Activated B cell treated with CpG ODN at 0.5 μM for 24 hours (primary cell): Measurements from ENCODE around the gene RASGRP2. TPM values are rescaled to one million over a fixed set of nuclear protein-coding genes. Genes with fewer than 3 reads are reported as not detected.

Source experiments
- ATAC-seq: fragments of 200-7000 bp; cut with Tn5 transposase; one replicate; pipeline ENCODE4 v1.10.0; 2021; ENCODE audit warnings: low read depth, mild to moderate bottlenecking, moderate library complexity
- CTCF ChIA-PET: fragments of 350-600 bp; sonication (Branson Sonifier 250); formaldehyde crosslinking; loops from one replicate; lab custom pipeline; 2021; ENCODE audit warnings: antibody characterized with exemption; lab: Charles Lee
- POLR2A ChIA-PET: fragments of 350-600 bp; sonication (Branson Sonifier 250); formaldehyde crosslinking; loops from one replicate; lab custom pipeline; 2021; ENCODE audit warnings: antibody characterized with exemption; lab: Charles Lee
- DNase-seq: peaks from one replicate; pipeline ENCODE4 v3.0.0; 2022
- H3K27ac Mint-ChIP-seq: one replicate; pipeline ENCODE4 v1.8.0; 2020; ENCODE audit warnings: mixed read lengths
- H3K27me3 Mint-ChIP-seq: one replicate; pipeline ENCODE4 v1.8.0; 2021; ENCODE audit warnings: mixed read lengths
- H3K36me3 Mint-ChIP-seq: one replicate; pipeline ENCODE4 v1.8.0; 2021; ENCODE audit warnings: low read depth, mixed read lengths
- H3K4me1 Mint-ChIP-seq: one replicate; pipeline ENCODE4 v1.8.0; 2021; ENCODE audit warnings: mixed read lengths
- H3K4me3 Mint-ChIP-seq: one replicate; pipeline ENCODE4 v1.8.0; 2020; ENCODE audit warnings: mild to moderate bottlenecking, mixed read lengths
- H3K9me3 Mint-ChIP-seq: one replicate; pipeline ENCODE4 v1.8.0; 2020; ENCODE audit warnings: mixed read lengths
- CTCF ChIP-seq: fragments of 200-600 bp; IDR thresholded peaks from one replicate; pipeline ENCODE4 v1.8.0; 2022; ENCODE audit warnings: antibody characterized with exemption, mild to moderate bottlenecking
- intact Hi-C: fragments of 100-400 bp; cut with micrococcal nuclease; formaldehyde crosslinking; loops from one replicate; pipeline ENCODE4 v1.15.1; 2024
- total RNA-seq: library from RNA; stranded (reverse); gene quantifications from 2 replicates; pipeline ENCODE4 v1.2.3, GENCODE V29; 2022

RASGRP2 gene
- total RNA-seq, 1 donor from 2014 or later = 177 TPM

- H3K4me3 Mint-ChIP-seq = no peak overlapping the region
These were observed 48.4 kb downstream of the RASGRP2 start for GRCh38 chr11:64695548-64695947.

DNA sequence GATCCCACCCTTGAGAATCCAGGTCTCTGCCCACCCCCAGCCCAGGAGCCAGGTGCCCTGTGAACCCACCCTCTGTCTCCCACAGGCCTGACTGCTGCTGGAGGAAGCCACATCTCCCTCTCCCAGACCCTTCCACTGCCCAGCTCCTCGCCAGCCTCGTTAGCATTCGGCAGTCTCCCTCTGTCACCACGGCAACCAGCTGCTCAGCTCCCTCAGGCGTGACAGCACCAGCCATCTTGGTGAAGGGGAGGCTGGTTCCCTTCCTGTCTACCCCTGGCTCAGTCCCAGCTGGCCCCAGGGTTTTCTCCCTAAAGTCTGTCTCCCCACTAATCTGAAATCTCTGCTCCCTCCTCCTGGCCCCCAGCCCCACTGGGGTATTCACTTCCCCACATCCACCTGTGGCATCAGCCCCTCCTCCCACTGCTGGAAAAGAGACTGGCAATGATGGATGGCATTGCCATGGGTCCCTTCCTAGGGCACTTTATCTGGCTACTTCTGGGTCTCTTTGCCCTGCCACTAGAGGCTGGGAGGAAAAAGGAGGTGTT, 49.0 kb downstream of the RASGRP2 start:
- H3K27ac Mint-ChIP-seq = peak overlapping the region; percentile 55
- ATAC-seq = peak; percentile 94
- H3K4me3 Mint-ChIP-seq = no peak overlapping the region
- H3K27me3 Mint-ChIP-seq = peaks cover 16% of the 10 kb centered on the region
- H3K9me3 Mint-ChIP-seq = no peaks in the 10 kb centered on the region
- no peaks in the 10 kb centered on the region for H3K36me3 Mint-ChIP-seq
- ChIA-PET POLR2A (interaction anchor here (0.6 kb wide), 1 partner anchor 11 kb away, joined by 5 read pairs; no protein-coding TSS in a partner anchor), CTCF (interaction anchor here (1.3 to 1.9 kb wide), 2 partner anchors 10 to 340 kb away, joined by 3 to 5 read pairs; no protein-coding TSS in a partner anchor)
- no peak for TF ChIP-seq CTCF
- intact Hi-C loops = no loop called here
- peaks cover 20% of the 10 kb centered on the region for H3K4me1 Mint-ChIP-seq
- DNase-seq = no peak

More at GRCh38 chr11:64695548-64695947, 48.4 kb downstream of the RASGRP2 start:
- no peak for TF ChIP-seq CTCF
- Mint-ChIP-seq H3K27ac (no peak overlapping the region), H3K9me3 (no peaks in the 10 kb centered on the region), H3K4me1 (peaks cover 20% of the 10 kb centered on the region), H3K36me3 (no peaks in the 10 kb centered on the region), H3K27me3 (peaks cover 16% of the 10 kb centered on the region)
- ChIA-PET POLR2A (no interaction called here), CTCF (interaction anchor here (1.9 kb wide), 1 partner anchor 9 kb away, joined by 5 read pairs; no protein-coding TSS in a partner anchor)
- ATAC-seq (no peak), DNase-seq (no peak)
- intact Hi-C loops = no loop called here

GRCh38 chr11:64694026-64694755, 49.8 kb downstream of the RASGRP2 start:
- Mint-ChIP-seq H3K4me1 (peaks cover 24% of the 10 kb centered on the region), H3K27me3 (peaks cover 16% of the 10 kb centered on the region), H3K36me3 (no peaks in the 10 kb centered on the region), H3K9me3 (no peaks in the 10 kb centered on the region), H3K27ac (peak overlapping the region; percentile 55), H3K4me3 (no peak overlapping the region)
- no peak for TF ChIP-seq CTCF
- POLR2A ChIA-PET = interaction anchor here (0.6 kb wide), 1 partner anchor 11 kb away, joined by 5 read pairs; no protein-coding TSS in a partner anchor
- intact Hi-C loops = no loop called here
- no peak for ATAC-seq
- CTCF ChIA-PET = interaction anchor here (1.3 to 1.9 kb wide), 2 partner anchors 10 to 339 kb away, joined by 3 to 5 read pairs; no protein-coding TSS in a partner anchor
- no peak for DNase-seq

- ATAC-seq (no peak), DNase-seq (no peak)
- H3K36me3 Mint-ChIP-seq = no peaks in the 10 kb centered on the region
- H3K27me3 Mint-ChIP-seq = peaks cover 16% of the 10 kb centered on the region
- H3K27ac Mint-ChIP-seq = no peak overlapping the region
- ChIA-PET POLR2A (interaction anchor here (0.5 kb wide), 1 partner anchor 227 kb away, joined by 5 read pairs; no protein-coding TSS in a partner anchor), CTCF (no interaction called here)
- no peak overlapping the region for H3K4me3 Mint-ChIP-seq
- no peaks in the 10 kb centered on the region for H3K9me3 Mint-ChIP-seq
- H3K4me1 Mint-ChIP-seq = peaks cover 35% of the 10 kb centered on the region
- no peak for TF ChIP-seq CTCF
- intact Hi-C loops = no loop called here
These were observed 51.1 kb downstream of the RASGRP2 start for GRCh38 chr11:64692764-64693331.

DNA sequence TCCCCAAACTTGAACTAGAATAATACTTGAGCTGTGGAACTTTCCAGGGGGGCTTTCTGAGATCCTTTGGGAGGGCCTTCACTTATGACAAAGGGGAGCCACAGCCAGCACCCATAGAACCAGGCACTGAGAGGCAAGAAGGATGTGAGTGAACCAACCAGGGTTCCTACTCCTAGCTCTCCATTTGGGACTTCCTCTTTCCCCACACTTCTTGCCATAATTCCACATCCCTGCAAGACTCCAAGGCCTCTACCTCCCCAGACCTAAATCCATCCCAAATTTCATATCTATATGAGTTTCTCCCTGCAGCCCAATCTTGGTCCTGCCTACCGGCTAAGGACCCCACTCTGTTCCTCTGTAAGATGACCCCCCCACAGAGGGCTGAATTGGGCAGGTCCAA, 52.4 kb downstream of the RASGRP2 start:
- Mint-ChIP-seq H3K27ac (no peak overlapping the region), H3K4me3 (no peak overlapping the region), H3K27me3 (peaks cover 16% of the 10 kb centered on the region), H3K36me3 (no peaks in the 10 kb centered on the region), H3K4me1 (peaks cover 36% of the 10 kb centered on the region), H3K9me3 (no peaks in the 10 kb centered on the region)
- TF ChIP-seq CTCF = no peak
- ATAC-seq (no peak), DNase-seq (no peak)
- intact Hi-C loops = no loop called here
- ChIA-PET CTCF (interaction anchor here (1.1 kb wide), 1 partner anchor 152 kb away, joined by 4 read pairs; the partner anchor contains the start of gene CDC42BPG), POLR2A (no interaction called here)
